ENCODE data around the gene CPXM1. TPM values are rescaled to one million over a fixed set of nuclear protein-coding genes. Genes with fewer than 3 reads are reported as not detected.
A peak's percentile ranks its signal among the peaks of the same experiment; 100 is the strongest.

CPXM1 gene
- total RNA-seq, 1 donor from 2014 or later, result 9.8 TPM

GRCh38 chr20:2752567-2753460, 47.6 kb downstream of the CPXM1 start:
- ChIA-PET CTCF (interaction anchor here (0.9 to 2.4 kb wide), 2 partner anchors 11 to 13 kb away, joined by 3 to 6 read pairs; no protein-coding TSS in a partner anchor), POLR2A (no interaction called here)
- ATAC-seq (ENCODE audit: low read depth) (peak; percentile 29), DNase-seq (no peak)
- peaks cover 32% of the 10 kb centered on the region for H3K4me1 Mint-ChIP-seq
- H3K36me3 Mint-ChIP-seq (ENCODE audit: low read depth), result no peaks in the 10 kb centered on the region
- no peaks in the 10 kb centered on the region for H3K9me3 Mint-ChIP-seq
- no peak for TF ChIP-seq CTCF (IDR thresholded peaks at IDR 0.05)
- peak overlapping the region; percentile 68 for H3K4me3 Mint-ChIP-seq
- H3K27ac Mint-ChIP-seq, result no peak overlapping the region
- H3K27me3 Mint-ChIP-seq, result peaks cover 51% of the 10 kb centered on the region
- intact Hi-C loops (cut with micrococcal nuclease), result loop anchor here (2.0 kb wide), 1 partner anchor 48 kb away; the partner anchor contains the start of gene CPXM1

- H3K27ac Mint-ChIP-seq, result no peak overlapping the region
- peaks cover 48% of the 10 kb centered on the region for H3K27me3 Mint-ChIP-seq
- no peaks in the 10 kb centered on the region for H3K9me3 Mint-ChIP-seq
- no peak overlapping the region for H3K4me3 Mint-ChIP-seq
- ATAC-seq (ENCODE audit: low read depth) (peak; percentile 63), DNase-seq (peak; percentile 45)
- CTCF ChIA-PET, result interaction anchor here (2.4 kb wide), 1 partner anchor 11 kb away, joined by 6 read pairs; no protein-coding TSS in a partner anchor
- H3K36me3 Mint-ChIP-seq (ENCODE audit: low read depth), result no peaks in the 10 kb centered on the region
- POLR2A ChIA-PET, result no interaction called here
- peaks cover 32% of the 10 kb centered on the region for H3K4me1 Mint-ChIP-seq
- no peak for TF ChIP-seq CTCF (IDR thresholded peaks at IDR 0.05)
- intact Hi-C loops (cut with micrococcal nuclease), result loop anchor here (2.0 kb wide), 1 partner anchor 49 kb away; the partner anchor contains the start of gene CPXM1
Observed at GRCh38 chr20:2751878-2752566, 48.4 kb downstream of the CPXM1 start.

GRCh38 chr20:2751347-2751877, 49.0 kb downstream of the CPXM1 start:
- intact Hi-C loops (cut with micrococcal nuclease), result no loop called here
- CTCF ChIA-PET, result interaction anchor here (2.4 kb wide), 1 partner anchor 10 kb away, joined by 6 read pairs; no protein-coding TSS in a partner anchor
- Mint-ChIP-seq H3K4me1 (peaks cover 32% of the 10 kb centered on the region), H3K36me3 (ENCODE audit: low read depth) (no peaks in the 10 kb centered on the region), H3K9me3 (no peaks in the 10 kb centered on the region), H3K27me3 (peaks cover 42% of the 10 kb centered on the region), H3K27ac (no peak overlapping the region), H3K4me3 (peak overlapping the region; percentile 73)
- no peak for TF ChIP-seq CTCF (IDR thresholded peaks at IDR 0.05)
- no peak for ATAC-seq (ENCODE audit: low read depth)
- no peak for DNase-seq
- POLR2A ChIA-PET, result no interaction called here

- Mint-ChIP-seq H3K4me3 (peak overlapping the region; percentile 73), H3K9me3 (no peaks in the 10 kb centered on the region), H3K27me3 (peaks cover 34% of the 10 kb centered on the region), H3K27ac (no peak overlapping the region), H3K4me1 (peaks cover 32% of the 10 kb centered on the region), H3K36me3 (ENCODE audit: low read depth) (no peaks in the 10 kb centered on the region)
- no peak for TF ChIP-seq CTCF (IDR thresholded peaks at IDR 0.05)
- DNase-seq (no peak), ATAC-seq (ENCODE audit: low read depth) (no peak)
- intact Hi-C loops (cut with micrococcal nuclease), result no loop called here
- ChIA-PET CTCF (no interaction called here), POLR2A (no interaction called here)
Observed at GRCh38 chr20:2750491-2751251, 49.8 kb downstream of the CPXM1 start.
